22Rv1 (cell line): Measurements from ENCODE around the gene ADGRB2.

Source experiments
- H3K27ac ChIP-seq: fragments of 450-650 bp; 2 replicates; pipeline ENCODE4 v1.5.1; 2017
- ZFX ChIP-seq: fragments of 450-650 bp; IDR thresholded peaks from 2 replicates; pipeline ENCODE4 v1.6.1; 2017; ENCODE audit warnings: antibody characterized with exemption, borderline replicate concordance
- TF ChIP-seq, protein P1 (sequence below): fragments of 450-650 bp; IDR thresholded peaks from 2 replicates; pipeline ENCODE4 v1.5.1; 2017; ENCODE audit warnings: mild to moderate bottlenecking

Gene ADGRB2

DNA sequence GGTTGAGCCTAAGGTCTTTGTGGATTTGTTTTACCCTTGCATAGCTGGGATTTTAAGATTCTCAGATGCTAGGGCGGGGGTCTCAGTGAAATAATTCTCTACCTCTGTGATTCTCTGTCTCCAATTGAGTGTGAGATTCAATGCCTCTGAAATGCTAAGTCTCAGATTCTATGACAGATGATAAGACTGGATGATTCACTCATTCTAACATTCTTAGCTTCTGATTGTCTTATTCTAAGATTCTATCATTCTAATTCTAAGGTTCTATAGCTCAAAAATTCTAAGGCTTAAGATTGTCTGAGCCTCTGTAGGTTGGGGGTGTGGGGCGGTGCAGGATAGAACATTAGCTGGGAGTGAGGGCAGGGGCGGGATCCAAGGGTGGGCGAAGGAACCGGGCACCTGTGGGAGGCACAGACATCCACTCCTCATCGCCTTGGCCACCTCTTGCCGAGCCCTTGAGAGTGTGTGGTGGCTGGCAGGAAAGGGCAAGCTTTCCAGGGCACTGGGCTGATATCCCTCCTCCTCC, 29.5 kb downstream of the ADGRB2 start:
- H3K27ac ChIP-seq, result no peak overlapping the region
- no peak for TF ChIP-seq ZFX
- TF ChIP-seq, protein P1, sequence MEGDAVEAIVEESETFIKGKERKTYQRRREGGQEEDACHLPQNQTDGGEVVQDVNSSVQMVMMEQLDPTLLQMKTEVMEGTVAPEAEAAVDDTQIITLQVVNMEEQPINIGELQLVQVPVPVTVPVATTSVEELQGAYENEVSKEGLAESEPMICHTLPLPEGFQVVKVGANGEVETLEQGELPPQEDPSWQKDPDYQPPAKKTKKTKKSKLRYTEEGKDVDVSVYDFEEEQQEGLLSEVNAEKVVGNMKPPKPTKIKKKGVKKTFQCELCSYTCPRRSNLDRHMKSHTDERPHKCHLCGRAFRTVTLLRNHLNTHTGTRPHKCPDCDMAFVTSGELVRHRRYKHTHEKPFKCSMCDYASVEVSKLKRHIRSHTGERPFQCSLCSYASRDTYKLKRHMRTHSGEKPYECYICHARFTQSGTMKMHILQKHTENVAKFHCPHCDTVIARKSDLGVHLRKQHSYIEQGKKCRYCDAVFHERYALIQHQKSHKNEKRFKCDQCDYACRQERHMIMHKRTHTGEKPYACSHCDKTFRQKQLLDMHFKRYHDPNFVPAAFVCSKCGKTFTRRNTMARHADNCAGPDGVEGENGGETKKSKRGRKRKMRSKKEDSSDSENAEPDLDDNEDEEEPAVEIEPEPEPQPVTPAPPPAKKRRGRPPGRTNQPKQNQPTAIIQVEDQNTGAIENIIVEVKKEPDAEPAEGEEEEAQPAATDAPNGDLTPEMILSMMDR, result no peak

DNA sequence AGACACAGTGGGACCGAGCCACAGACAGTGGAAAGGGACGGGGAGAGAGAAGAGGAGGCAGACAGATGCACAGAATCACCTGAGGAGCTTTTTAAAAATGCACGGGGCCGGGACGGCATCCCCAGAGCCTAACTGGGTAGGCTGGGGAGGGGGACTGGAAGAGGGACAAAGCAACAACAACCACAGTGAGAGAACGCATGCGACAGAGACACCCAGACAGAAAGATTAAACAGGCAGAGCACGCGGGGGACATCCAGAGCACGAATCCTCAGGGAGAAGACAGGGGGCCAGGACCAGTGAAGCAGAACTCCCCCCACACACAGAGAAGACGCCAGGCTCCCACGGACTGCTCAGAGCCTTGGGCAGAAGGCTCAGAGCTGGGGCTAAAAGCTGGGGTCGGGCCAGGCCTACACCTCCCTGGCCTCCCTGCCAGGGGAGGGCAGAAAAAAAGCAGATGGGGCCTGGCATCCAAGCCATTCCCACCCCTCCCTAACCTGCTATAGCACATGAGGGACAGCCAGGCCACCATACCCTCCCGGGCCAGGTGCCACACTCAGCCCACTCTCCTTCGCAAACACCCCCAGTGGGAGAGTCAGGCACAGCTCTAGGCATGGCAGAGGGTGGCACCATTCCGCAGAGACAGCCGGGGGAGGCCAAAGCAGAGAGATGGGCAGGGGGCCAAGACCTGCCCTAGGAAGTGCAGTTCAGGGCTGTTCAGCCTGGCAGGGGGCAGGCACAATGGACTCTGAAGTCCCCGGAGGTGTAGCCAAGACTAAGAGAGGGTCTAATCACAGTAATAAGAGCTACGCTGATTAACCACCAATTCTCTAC, 30.5 kb downstream of the ADGRB2 start:
- TF ChIP-seq, protein P1, result no peak
- no peak for TF ChIP-seq ZFX
- no peak overlapping the region for H3K27ac ChIP-seq

DNA sequence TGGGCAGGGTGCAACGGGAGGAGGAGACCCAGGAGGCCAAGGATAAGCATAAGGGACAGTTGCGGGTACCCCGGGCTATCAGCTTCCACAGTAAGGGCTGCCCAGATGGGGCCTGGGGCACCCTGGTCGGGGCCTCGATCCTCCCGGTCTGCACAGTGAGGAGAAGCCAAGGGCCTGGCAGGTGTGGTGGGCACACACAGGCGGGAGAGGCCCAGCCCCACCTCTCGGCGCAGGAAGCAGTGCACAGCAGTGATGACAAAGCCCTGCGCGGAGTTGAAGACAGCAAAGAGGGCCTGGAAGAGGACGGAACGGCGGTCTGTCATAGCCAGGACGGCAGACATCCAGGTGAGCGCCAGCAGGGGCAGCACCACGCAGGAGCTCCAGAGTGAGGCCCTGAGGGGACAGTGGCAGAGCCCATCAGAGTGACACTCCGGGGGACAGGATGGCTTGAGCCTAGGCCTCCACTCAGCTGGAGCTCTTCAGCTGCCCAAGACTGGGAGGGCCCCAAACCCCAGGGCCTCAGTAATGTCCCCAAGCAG, 31.3 kb downstream of the ADGRB2 start:
- H3K27ac ChIP-seq, result no peak overlapping the region
- TF ChIP-seq, protein P1, result no peak
- TF ChIP-seq ZFX, result no peak

DNA sequence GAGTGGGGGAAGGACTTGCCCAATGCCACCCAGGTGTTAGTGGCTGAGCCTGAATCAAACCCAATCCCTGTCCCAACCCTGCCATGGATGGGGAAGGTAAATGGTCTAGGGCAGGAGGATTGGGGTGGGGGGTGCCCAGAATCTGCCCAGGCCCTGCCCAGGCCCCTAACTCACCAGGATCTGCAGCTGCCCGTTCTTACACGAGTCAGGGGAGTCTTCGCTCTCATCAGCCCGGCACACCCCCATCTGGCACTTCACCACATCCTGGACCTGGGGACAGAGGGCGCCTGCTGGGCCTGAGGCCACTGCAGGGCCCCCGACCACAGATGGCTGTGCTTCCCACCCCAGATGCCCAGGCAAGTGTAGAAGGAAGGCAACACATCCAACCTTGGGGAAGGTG, 31.8 kb downstream of the ADGRB2 start:
- no peak for TF ChIP-seq ZFX
- TF ChIP-seq, protein P1, result no peak
- no peak overlapping the region for H3K27ac ChIP-seq

DNA sequence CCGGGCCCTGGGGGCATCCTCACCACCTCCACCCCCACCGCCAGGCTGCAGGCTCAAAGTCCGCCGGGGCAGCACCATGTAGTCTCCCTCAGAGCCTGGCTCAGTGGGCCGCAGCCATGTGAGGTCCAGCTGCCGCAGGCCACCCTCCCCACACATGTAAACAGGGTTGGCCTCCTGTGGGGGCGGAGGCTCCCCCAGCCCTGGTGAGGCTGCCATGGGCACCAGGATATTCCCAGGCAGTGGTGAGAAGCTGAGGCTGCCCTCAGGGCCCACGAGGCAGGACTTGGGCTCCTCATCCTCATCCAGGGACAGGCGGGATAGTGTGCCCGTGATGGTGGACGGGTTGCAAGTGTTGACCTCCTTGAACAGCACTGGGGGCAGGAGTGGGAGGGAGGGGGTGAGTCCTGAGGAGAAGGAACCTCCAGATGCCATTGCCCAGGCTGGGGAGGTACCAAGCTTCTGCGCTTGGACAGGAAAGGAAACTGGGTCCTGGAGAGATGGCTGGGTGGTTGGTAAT, 33.0 kb downstream of the ADGRB2 start:
- no peak overlapping the region for H3K27ac ChIP-seq
- TF ChIP-seq ZFX, result no peak
- TF ChIP-seq, protein P1, result no peak

DNA sequence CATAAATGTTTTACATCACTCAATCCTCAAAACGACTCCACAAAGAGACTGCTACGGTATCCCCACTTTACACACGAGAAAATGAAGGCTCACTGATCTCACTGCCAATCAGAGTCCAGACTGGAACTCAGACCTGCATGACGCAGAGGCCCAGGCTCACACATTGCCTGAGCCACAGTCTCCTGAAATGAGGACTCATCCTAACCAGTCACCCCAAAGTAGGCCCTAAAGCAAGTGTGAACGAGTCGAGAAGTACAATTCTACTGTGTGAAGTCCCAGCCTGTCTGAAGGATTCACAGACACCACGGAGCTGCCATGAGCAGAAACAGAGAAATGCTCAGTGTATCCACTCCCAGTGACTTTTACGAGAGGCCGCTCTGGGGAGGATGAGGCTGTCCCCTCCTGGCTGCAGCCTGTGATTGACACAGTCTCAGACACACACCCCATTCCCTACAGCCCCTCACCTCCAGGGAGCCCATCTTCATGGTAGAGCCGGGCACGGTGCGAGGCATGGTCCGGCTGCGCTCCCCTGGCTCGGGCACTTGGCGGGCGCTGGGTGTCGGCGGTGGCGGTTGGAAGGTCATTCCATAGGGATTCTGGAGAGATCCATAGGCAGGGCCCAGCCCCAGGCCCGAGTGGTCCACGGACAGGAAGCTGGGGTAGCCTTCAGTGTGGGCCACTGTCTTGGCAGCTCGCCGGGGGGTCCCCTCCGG, 33.6 kb downstream of the ADGRB2 start:
- TF ChIP-seq, protein P1, result no peak
- TF ChIP-seq ZFX, result no peak
- no peak overlapping the region for H3K27ac ChIP-seq
